HL-60 (cell line): ENCODE measurements around the gene TBCD.

ENCODE experiments used
- GABPA ChIP-seq: IDR thresholded peaks from 2 replicates; pipeline ENCODE4 v1.6.1; 2012; ENCODE audit warnings: low read depth
- POLR2AphosphoS5 ChIP-seq: IDR thresholded peaks from 2 replicates; pipeline ENCODE4 v1.6.1; 2012; ENCODE audit warnings: low read depth
- SPI1 ChIP-seq: IDR thresholded peaks from 2 replicates; pipeline ENCODE4 v1.6.1; 2012; ENCODE audit warnings: low read depth, mild to moderate bottlenecking, borderline replicate concordance
- TF ChIP-seq, protein P1 (sequence below): IDR thresholded peaks from one replicate; pipeline ENCODE4 v1.5.1; 2011; ENCODE audit warnings: low read length, control low read depth, inconsistent platforms; ENCODE audit not compliant: insufficient read depth
- TF ChIP-seq, protein P2 (sequence below): IDR thresholded peaks from 2 replicates; pipeline ENCODE4 v1.6.1; 2012; ENCODE audit warnings: low read depth; ENCODE audit not compliant: insufficient replicate concordance

DNA sequence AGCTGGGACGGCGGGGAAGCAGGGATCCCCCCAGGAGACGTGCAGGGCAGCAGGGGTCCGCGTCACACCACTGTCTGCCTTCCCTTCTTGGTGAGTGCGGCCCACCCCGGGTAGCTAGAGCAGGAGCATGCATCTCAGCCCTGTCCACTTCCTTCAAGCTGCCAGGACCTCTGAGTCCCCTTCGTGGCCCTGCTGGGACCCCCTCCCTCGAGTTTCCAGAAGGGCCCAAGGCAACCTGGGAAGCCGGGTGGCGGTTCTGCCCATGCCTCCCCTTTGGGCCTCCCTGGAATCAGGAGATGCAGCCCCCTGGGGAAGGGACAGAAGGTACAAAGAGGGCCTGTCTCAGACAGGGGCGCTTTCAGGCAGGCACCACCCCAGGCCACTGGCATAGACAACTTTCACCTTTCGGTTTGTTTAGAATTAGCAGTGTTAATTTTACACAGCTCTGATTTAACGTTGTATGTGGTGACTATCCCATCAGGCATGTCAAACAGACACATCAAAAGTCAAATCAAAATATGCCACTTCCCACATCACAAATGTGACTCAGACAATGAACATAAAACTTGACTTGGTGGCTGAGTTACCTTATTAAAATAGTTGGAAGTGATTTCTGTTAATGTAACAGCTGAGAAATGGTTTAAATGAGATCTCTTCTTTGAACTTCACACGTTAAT is 233.0 kb downstream of the TBCD start:
- TF ChIP-seq POLR2AphosphoS5 = no peak
- TF ChIP-seq, protein P1, sequence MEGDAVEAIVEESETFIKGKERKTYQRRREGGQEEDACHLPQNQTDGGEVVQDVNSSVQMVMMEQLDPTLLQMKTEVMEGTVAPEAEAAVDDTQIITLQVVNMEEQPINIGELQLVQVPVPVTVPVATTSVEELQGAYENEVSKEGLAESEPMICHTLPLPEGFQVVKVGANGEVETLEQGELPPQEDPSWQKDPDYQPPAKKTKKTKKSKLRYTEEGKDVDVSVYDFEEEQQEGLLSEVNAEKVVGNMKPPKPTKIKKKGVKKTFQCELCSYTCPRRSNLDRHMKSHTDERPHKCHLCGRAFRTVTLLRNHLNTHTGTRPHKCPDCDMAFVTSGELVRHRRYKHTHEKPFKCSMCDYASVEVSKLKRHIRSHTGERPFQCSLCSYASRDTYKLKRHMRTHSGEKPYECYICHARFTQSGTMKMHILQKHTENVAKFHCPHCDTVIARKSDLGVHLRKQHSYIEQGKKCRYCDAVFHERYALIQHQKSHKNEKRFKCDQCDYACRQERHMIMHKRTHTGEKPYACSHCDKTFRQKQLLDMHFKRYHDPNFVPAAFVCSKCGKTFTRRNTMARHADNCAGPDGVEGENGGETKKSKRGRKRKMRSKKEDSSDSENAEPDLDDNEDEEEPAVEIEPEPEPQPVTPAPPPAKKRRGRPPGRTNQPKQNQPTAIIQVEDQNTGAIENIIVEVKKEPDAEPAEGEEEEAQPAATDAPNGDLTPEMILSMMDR = no peak
- TF ChIP-seq SPI1 = no peak
- no peak for TF ChIP-seq GABPA
- TF ChIP-seq, protein P2, sequence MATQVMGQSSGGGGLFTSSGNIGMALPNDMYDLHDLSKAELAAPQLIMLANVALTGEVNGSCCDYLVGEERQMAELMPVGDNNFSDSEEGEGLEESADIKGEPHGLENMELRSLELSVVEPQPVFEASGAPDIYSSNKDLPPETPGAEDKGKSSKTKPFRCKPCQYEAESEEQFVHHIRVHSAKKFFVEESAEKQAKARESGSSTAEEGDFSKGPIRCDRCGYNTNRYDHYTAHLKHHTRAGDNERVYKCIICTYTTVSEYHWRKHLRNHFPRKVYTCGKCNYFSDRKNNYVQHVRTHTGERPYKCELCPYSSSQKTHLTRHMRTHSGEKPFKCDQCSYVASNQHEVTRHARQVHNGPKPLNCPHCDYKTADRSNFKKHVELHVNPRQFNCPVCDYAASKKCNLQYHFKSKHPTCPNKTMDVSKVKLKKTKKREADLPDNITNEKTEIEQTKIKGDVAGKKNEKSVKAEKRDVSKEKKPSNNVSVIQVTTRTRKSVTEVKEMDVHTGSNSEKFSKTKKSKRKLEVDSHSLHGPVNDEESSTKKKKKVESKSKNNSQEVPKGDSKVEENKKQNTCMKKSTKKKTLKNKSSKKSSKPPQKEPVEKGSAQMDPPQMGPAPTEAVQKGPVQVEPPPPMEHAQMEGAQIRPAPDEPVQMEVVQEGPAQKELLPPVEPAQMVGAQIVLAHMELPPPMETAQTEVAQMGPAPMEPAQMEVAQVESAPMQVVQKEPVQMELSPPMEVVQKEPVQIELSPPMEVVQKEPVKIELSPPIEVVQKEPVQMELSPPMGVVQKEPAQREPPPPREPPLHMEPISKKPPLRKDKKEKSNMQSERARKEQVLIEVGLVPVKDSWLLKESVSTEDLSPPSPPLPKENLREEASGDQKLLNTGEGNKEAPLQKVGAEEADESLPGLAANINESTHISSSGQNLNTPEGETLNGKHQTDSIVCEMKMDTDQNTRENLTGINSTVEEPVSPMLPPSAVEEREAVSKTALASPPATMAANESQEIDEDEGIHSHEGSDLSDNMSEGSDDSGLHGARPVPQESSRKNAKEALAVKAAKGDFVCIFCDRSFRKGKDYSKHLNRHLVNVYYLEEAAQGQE = no peak
